ENCODE results near the gene SHROOM2. TPM values are rescaled to one million over a fixed set of nuclear protein-coding genes. Genes with fewer than 3 reads are reported as not detected.

The SHROOM2 gene
- total RNA-seq, 1 donor from 2014 or later: 8.2 TPM

- no peak for TF ChIP-seq CTCF (IDR thresholded peaks at IDR 0.05)
- peaks cover 9% of the 10 kb centered on the region for H3K4me1 Mint-ChIP-seq (ENCODE audit: unreplicated experiment)
- H3K36me3 Mint-ChIP-seq (ENCODE audit: unreplicated experiment): no peaks in the 10 kb centered on the region
These were observed 49.5 kb downstream of the SHROOM2 start for GRCh38 chrX:9835585-9836210.

GRCh38 chrX:9842541-9842940 is 56.3 kb downstream of the SHROOM2 start:
- DNase-seq (ENCODE audit: extremely low spot score, unreplicated experiment): no peak
- Mint-ChIP-seq H3K4me1 (ENCODE audit: unreplicated experiment) (peaks cover 42% of the 10 kb centered on the region), H3K27ac (ENCODE audit: unreplicated experiment) (peak overlapping the region; percentile 1), H3K9me3 (ENCODE audit: unreplicated experiment) (peaks cover 8% of the 10 kb centered on the region), H3K36me3 (ENCODE audit: unreplicated experiment) (no peaks in the 10 kb centered on the region), H3K27me3 (ENCODE audit: unreplicated experiment) (no peaks in the 10 kb centered on the region), H3K4me3 (ENCODE audit: unreplicated experiment) (no peak overlapping the region)
- no peak for TF ChIP-seq CTCF (IDR thresholded peaks at IDR 0.05)

More at GRCh38 chrX:9835585-9836210, 49.5 kb downstream of the SHROOM2 start:
- no peak for DNase-seq (ENCODE audit: extremely low spot score, unreplicated experiment)
- Mint-ChIP-seq H3K27ac (ENCODE audit: unreplicated experiment) (no peak overlapping the region), H3K4me3 (ENCODE audit: unreplicated experiment) (no peak overlapping the region), H3K27me3 (ENCODE audit: unreplicated experiment) (no peaks in the 10 kb centered on the region), H3K9me3 (ENCODE audit: unreplicated experiment) (no peaks in the 10 kb centered on the region)

GRCh38 chrX:9844936-9845577 is 58.8 kb downstream of the SHROOM2 start:
- Mint-ChIP-seq H3K4me3 (ENCODE audit: unreplicated experiment) (no peak overlapping the region), H3K9me3 (ENCODE audit: unreplicated experiment) (peaks cover 8% of the 10 kb centered on the region)

GRCh38 chrX:9845578-9845952 is 59.3 kb downstream of the SHROOM2 start:
- H3K4me3 Mint-ChIP-seq (ENCODE audit: unreplicated experiment): no peak overlapping the region
- no peaks in the 10 kb centered on the region for H3K36me3 Mint-ChIP-seq (ENCODE audit: unreplicated experiment)
- peak overlapping the region; percentile 54 for H3K27ac Mint-ChIP-seq (ENCODE audit: unreplicated experiment)
- H3K9me3 Mint-ChIP-seq (ENCODE audit: unreplicated experiment): peaks cover 8% of the 10 kb centered on the region
- H3K4me1 Mint-ChIP-seq (ENCODE audit: unreplicated experiment): peaks cover 42% of the 10 kb centered on the region
- no peaks in the 10 kb centered on the region for H3K27me3 Mint-ChIP-seq (ENCODE audit: unreplicated experiment)
- no peak for DNase-seq (ENCODE audit: extremely low spot score, unreplicated experiment)
- TF ChIP-seq CTCF (IDR thresholded peaks at IDR 0.05): no peak

More at GRCh38 chrX:9844936-9845577, 58.8 kb downstream of the SHROOM2 start:
- Mint-ChIP-seq H3K36me3 (ENCODE audit: unreplicated experiment) (no peaks in the 10 kb centered on the region), H3K27ac (ENCODE audit: unreplicated experiment) (peak overlapping the region; percentile 54), H3K4me1 (ENCODE audit: unreplicated experiment) (peaks cover 42% of the 10 kb centered on the region), H3K27me3 (ENCODE audit: unreplicated experiment) (no peaks in the 10 kb centered on the region)
- no peak for DNase-seq (ENCODE audit: extremely low spot score, unreplicated experiment)
- no peak for TF ChIP-seq CTCF (IDR thresholded peaks at IDR 0.05)

- H3K36me3 Mint-ChIP-seq (ENCODE audit: unreplicated experiment): no peaks in the 10 kb centered on the region
- peak overlapping the region; percentile 75 for H3K27ac Mint-ChIP-seq (ENCODE audit: unreplicated experiment)
- H3K4me3 Mint-ChIP-seq (ENCODE audit: unreplicated experiment): no peak overlapping the region
- no peak for TF ChIP-seq CTCF (IDR thresholded peaks at IDR 0.05)
- H3K4me1 Mint-ChIP-seq (ENCODE audit: unreplicated experiment): peaks cover 40% of the 10 kb centered on the region
- H3K27me3 Mint-ChIP-seq (ENCODE audit: unreplicated experiment): no peaks in the 10 kb centered on the region
- DNase-seq (ENCODE audit: extremely low spot score, unreplicated experiment): no peak
- H3K9me3 Mint-ChIP-seq (ENCODE audit: unreplicated experiment): peaks cover 3% of the 10 kb centered on the region
These were observed 60.4 kb downstream of the SHROOM2 start for GRCh38 chrX:9846631-9847030.

Measured in osteocyte (in vitro differentiated cells).